SK-N-SH (cell line): ENCODE data around the gene BIRC5. TPM values are rescaled to one million over a fixed set of nuclear protein-coding genes. Genes with fewer than 3 reads are reported as not detected.
"Not testable (repeated sequence)": the region's sequence is repeated elsewhere in the genome, so short reads cannot be mapped to it uniquely, and the experiment has no call there.

Experiments
- CTCF ChIA-PET: fragments of 300-600, 350-600 bp; formaldehyde crosslinking; extraction: SDS; loops from one replicate; lab custom pipeline; 2021; lab: Yijun Ruan, JAX
- POLR2A ChIA-PET: fragments of 350-600 bp; sonication (Branson Sonifier 250); formaldehyde crosslinking; extraction: SDS; loops from one replicate; lab custom pipeline; 2020; ENCODE audit warnings: antibody characterized with exemption, inconsistent platforms; lab: Yijun Ruan, JAX
- DNase-seq: peaks from one replicate; pipeline ENCODE4 v3.0.0; 2012
- H2AFZ ChIP-seq: fragments of 200-600 bp; sonication (generic); 2 replicates; pipeline ENCODE4 v1.8.1; 2016; ENCODE audit warnings: antibody characterized with exemption, mild to moderate bottlenecking, low read depth
- H3F3A ChIP-seq: fragments of 200-600 bp; sonication (generic); replicated peaks from 2 replicates; pipeline ENCODE3; 2016; ENCODE audit warnings: antibody characterized with exemption, mild to moderate bottlenecking; ENCODE audit not compliant: insufficient read depth
- H3K27ac ChIP-seq, 2 experiments: fragments of 200-500 bp in 1 of 2; fragments of 200-600 bp in 1 of 2; sonication (Bioruptor generic) in 1 of 2; sonication (generic), shearing (Covaris generic) in 1 of 2; 2 replicates each; pipeline versions ENCODE4 v1.5.1 to v1.6.1; 2014 to 2016; ENCODE audit warnings: low read depth in 2 of 2, inconsistent platforms in 1 of 2, low read length in 1 of 2, mild to moderate bottlenecking in 1 of 2, mixed read lengths in 1 of 2
- H3K27me3 ChIP-seq: fragments of 200-600 bp; sonication (generic), shearing (Covaris generic); 2 replicates; pipeline ENCODE4 v1.6.1; 2016; ENCODE audit warnings: mixed run types; ENCODE audit not compliant: insufficient read depth
- H3K36me3 ChIP-seq, 2 experiments: fragments of 200-500 bp in 1 of 2; fragments of 200-600 bp in 1 of 2; sonication (Bioruptor generic) in 1 of 2; sonication (generic) in 1 of 2; replicated peaks in 1 of 2; 2 replicates each; pipeline versions ENCODE3 to v1.5.1; 2014 to 2016; ENCODE audit warnings: low read length in 1 of 2, mild to moderate bottlenecking in 1 of 2; ENCODE audit not compliant: insufficient read depth in 2 of 2, control insufficient read depth in 1 of 2
- H3K4me1 ChIP-seq, 2 experiments: fragments of 200-500 bp in 1 of 2; fragments of 200-600 bp in 1 of 2; sonication (Bioruptor generic) in 1 of 2; sonication (generic), shearing (Covaris generic) in 1 of 2; 2 replicates each; pipeline versions ENCODE4 v1.5.1 to v1.6.1; 2014 to 2016; ENCODE audit warnings: low read depth in 1 of 2, low read length in 1 of 2, mixed run types in 1 of 2; ENCODE audit not compliant: insufficient read depth in 2 of 2, control insufficient read depth in 1 of 2
- H3K4me2 ChIP-seq: fragments of 200-600 bp; sonication (generic), shearing (Covaris generic); 2 replicates; pipeline ENCODE4 v1.6.1; 2017; ENCODE audit warnings: mixed run types
- H3K4me3 ChIP-seq, 2 experiments: fragments of 200-500 bp in 1 of 2; fragments of 200-600 bp in 1 of 2; sonication (Bioruptor generic) in 1 of 2; sonication (generic), shearing (Covaris generic) in 1 of 2; 2 replicates each; pipeline versions ENCODE4 v1.5.1 to v1.8.1; 2014 to 2016; ENCODE audit warnings: low read depth in 2 of 2, inconsistent platforms in 1 of 2, low read length in 1 of 2, mild to moderate bottlenecking in 1 of 2, mixed read lengths in 1 of 2, moderate library complexity in 1 of 2
- H3K79me2 ChIP-seq: fragments of 200-600 bp; sonication (generic); 2 replicates; pipeline ENCODE4 v1.8.1; 2017; ENCODE audit warnings: mild to moderate bottlenecking; ENCODE audit not compliant: insufficient read depth
- H3K9ac ChIP-seq: fragments of 200-600 bp; sonication (generic); 2 replicates; pipeline ENCODE4 v1.6.1; 2017; ENCODE audit warnings: mixed run types
- H3K9me2 ChIP-seq: fragments of 200-600 bp; sonication (generic); 2 replicates; pipeline ENCODE4 v1.6.1; 2017; ENCODE audit warnings: mixed run types
- H3K9me3 ChIP-seq: fragments of 200-600 bp; sonication (generic); 2 replicates; pipeline ENCODE4 v1.6.1; 2017; ENCODE audit warnings: mixed run types, mild to moderate bottlenecking, moderate library complexity
- H4K20me1 ChIP-seq: fragments of 200-600 bp; sonication (generic); 2 replicates; pipeline ENCODE4 v1.6.1; 2017; ENCODE audit warnings: mild to moderate bottlenecking, mixed run types; ENCODE audit not compliant: insufficient read depth
- CHD2 ChIP-seq: fragments of 150-350 bp; IDR thresholded peaks from 2 replicates; pipeline ENCODE4 v1.6.1; 2018; ENCODE audit warnings: low read length; ENCODE audit not compliant: partially characterized antibody
- EP300 ChIP-seq, 2 experiments: IDR thresholded peaks; 2 replicates each; pipeline versions ENCODE4 v1.4.0 to v1.6.1; 2012; ENCODE audit warnings: borderline replicate concordance in 1 of 2, low read depth in 1 of 2, low read length in 1 of 2
- EZH2phosphoT487 ChIP-seq: fragments of 200-600 bp; sonication (generic); IDR thresholded peaks from 2 replicates; pipeline ENCODE4 v1.6.1; 2017; ENCODE audit warnings: low read depth, mixed run types, mild to moderate bottlenecking, antibody characterized with exemption, moderate library complexity, borderline replicate concordance
- FOXM1 ChIP-seq: IDR thresholded peaks from 2 replicates; pipeline ENCODE4 v1.4.0; 2012; ENCODE audit warnings: low read depth, mild to moderate bottlenecking
- GABPA ChIP-seq: IDR thresholded peaks from 2 replicates; pipeline ENCODE4 v1.4.0; 2012; ENCODE audit warnings: low read depth, mild to moderate bottlenecking
- GATA2 ChIP-seq: sonication (generic); formaldehyde crosslinking; IDR thresholded peaks from 2 replicates; pipeline ENCODE4 v1.5.0; 2020; ENCODE audit warnings: mild to moderate bottlenecking, missing genetic modification reagents
- RCOR1 ChIP-seq: fragments of 150-350 bp; IDR thresholded peaks from 2 replicates; pipeline ENCODE4 v1.6.1; 2017; ENCODE audit warnings: antibody characterized with exemption, low read length
- RFX5 ChIP-seq: IDR thresholded peaks from 2 replicates; pipeline ENCODE4 v1.6.1; 2012; ENCODE audit warnings: mild to moderate bottlenecking, improper control_type of control experiment, low read length
- RXRA ChIP-seq: IDR thresholded peaks from 2 replicates; pipeline ENCODE4 v1.4.0; 2012; ENCODE audit warnings: low read depth, mild to moderate bottlenecking, borderline replicate concordance
- TAF1 ChIP-seq: IDR thresholded peaks from 2 replicates; pipeline ENCODE4 v1.6.1; 2012; ENCODE audit warnings: low read depth, mild to moderate bottlenecking, low read length, moderate library complexity, borderline replicate concordance
- TCF12 ChIP-seq: IDR thresholded peaks from 2 replicates; pipeline ENCODE4 v1.4.0; 2012
- TEAD4 ChIP-seq: IDR thresholded peaks from 2 replicates; pipeline ENCODE4 v1.4.0; 2012; ENCODE audit warnings: mild to moderate bottlenecking, borderline replicate concordance; ENCODE audit not compliant: insufficient read depth
- ZBTB33 ChIP-seq: IDR thresholded peaks from 2 replicates; pipeline ENCODE4 v1.4.0; 2012; ENCODE audit warnings: low read depth, borderline replicate concordance
- WGBS: methylation state at CpG from one replicate; pipeline ENCODE4 v1.1.6; 2017; ENCODE audit warnings: low lambda C conversion rate; 5-methylcytosine and 5-hydroxymethylcytosine counted together
- polyA plus RNA-seq, 3 experiments: library from polyadenylated mRNA; depleted of rRNA; stranded (reverse); fragments of >200 nt; gene quantifications; 2 replicates each; pipeline ENCODE4 v1.2.3, GENCODE V29; 2012
- TF ChIP-seq, protein P1 (sequence below): IDR thresholded peaks from 2 replicates; pipeline ENCODE4 v1.4.0; 2012; ENCODE audit warnings: low read depth
- TF ChIP-seq, protein P2 (sequence below): fragments of 150-350 bp; IDR thresholded peaks from 2 replicates; pipeline ENCODE4 v1.6.1; 2017; ENCODE audit warnings: antibody characterized with exemption, low read length, low read depth, borderline replicate concordance

Gene BIRC5
- polyA plus RNA-seq, 1 of the 3 experiments (the other 2 are of a cell fraction) = 31.4 TPM

DNA sequence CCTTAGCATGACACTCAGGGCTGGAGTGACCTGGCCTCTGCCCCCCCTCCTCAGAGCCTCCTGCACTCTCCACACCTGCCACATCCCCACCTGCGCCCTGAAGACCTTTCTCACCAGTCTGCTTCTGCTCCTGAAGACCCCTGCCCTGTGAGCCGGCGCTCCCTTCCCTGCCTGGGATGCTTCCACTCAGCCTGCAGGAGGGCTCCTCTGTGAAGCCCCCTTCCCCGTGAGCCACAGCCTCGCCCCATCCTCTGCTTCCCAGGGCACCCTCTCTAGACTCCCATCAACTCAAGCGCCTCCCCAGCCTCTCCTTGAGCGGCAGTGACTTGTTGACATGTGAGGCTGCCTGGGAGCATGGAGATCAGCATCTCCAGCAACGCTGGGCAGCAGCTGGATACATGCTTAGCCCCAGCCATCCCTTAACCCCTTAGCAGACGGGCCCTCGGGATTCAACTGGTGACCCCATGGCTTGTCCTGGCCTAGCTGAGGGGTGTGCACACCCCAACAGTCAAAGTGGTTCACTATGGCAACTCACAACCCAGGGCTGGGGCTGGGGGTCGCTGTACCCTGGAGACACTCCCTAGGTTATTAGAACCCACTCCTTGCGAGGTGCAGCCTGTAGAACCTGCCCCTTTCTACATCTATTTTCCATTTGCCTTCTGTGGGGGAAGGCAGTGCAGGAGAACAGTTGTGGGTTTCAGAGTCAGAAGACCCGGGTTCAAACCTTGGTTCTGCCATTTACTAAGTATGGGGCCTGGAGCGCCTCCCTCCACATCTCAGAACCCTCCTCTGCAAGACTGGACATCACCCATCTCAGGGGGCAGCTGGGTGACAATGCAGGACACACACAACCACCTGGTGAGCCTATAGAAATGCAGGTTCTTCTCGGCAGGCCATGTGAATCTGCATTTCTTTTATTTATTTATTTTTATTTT is 38.9 kb downstream of the BIRC5 start:
- H3K79me2 ChIP-seq = no peaks in the 10 kb centered on the region
- no peak overlapping the region for H3K4me3 ChIP-seq
- peaks cover 7% of the 10 kb centered on the region for H3F3A ChIP-seq
- no peak overlapping the region for H2AFZ ChIP-seq
- TF ChIP-seq RCOR1 (no peak), GATA2 (no peak), GABPA (no peak), RFX5 (no peak), ZBTB33 (no peak), TCF12 (no peak), EZH2phosphoT487 (no peak), TEAD4 (no peak), TAF1 (no peak), FOXM1 (no peak), RXRA (no peak), EP300 (IDR thresholded peaks at IDR 0.05; ENCODE audit: borderline replicate concordance in 1 of 2, low read depth in 1 of 2, low read length in 1 of 2) (no peak), CHD2 (no peak)
- TF ChIP-seq, protein P1, sequence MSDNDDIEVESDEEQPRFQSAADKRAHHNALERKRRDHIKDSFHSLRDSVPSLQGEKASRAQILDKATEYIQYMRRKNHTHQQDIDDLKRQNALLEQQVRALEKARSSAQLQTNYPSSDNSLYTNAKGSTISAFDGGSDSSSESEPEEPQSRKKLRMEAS = no peak
- TF ChIP-seq, protein P2, sequence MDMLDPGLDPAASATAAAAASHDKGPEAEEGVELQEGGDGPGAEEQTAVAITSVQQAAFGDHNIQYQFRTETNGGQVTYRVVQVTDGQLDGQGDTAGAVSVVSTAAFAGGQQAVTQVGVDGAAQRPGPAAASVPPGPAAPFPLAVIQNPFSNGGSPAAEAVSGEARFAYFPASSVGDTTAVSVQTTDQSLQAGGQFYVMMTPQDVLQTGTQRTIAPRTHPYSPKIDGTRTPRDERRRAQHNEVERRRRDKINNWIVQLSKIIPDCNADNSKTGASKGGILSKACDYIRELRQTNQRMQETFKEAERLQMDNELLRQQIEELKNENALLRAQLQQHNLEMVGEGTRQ = no peak
- H3K4me1 ChIP-seq = peaks cover 0 to 82% of the 10 kb centered on the region in 2 experiments; a peak in 2 of 4 replicates
- no peaks in the 10 kb centered on the region for H4K20me1 ChIP-seq
- no peak for DNase-seq
- H3K27ac ChIP-seq = peak overlapping the region in 1 of 2 experiments; percentile 82; a peak in 1 of 4 replicates
- H3K27me3 ChIP-seq = no peaks in the 10 kb centered on the region
- ChIA-PET CTCF (interaction anchor here (1.0 to 8.9 kb wide), 13 partner anchors 12 to 288 kb away, joined by 3 to 196 read pairs (median 55); partner anchors contain the start of genes AFMID, SOCS3 and TK1), POLR2A (no interaction called here)
- no peaks in the 10 kb centered on the region for H3K9me3 ChIP-seq
- H3K9ac ChIP-seq = no peak overlapping the region
- H3K9me2 ChIP-seq = no peaks in the 10 kb centered on the region
- no peak overlapping the region for H3K4me2 ChIP-seq
- H3K36me3 ChIP-seq = no peaks in the 10 kb centered on the region
- 91% methylated on average over 14 of the region's 15 CpGs for WGBS

DNA sequence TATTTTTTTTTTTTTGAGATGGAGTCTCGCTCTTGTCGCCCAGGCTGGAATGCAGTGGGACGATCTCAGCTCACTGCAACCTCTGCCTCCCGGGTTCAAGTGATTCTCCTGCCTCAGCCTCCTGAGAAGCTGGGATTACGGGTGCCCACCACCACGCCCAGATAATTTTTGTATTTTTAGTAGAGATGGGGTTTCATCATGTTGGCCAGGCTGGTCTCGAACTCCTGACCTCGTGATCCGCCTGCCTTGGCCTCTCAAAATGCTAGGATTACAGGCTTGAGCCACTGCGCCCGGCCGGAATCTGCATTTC is 39.5 kb downstream of the BIRC5 start:
- Histone ChIP-seq H3K4me1 (peaks cover 5 to 85% of the 10 kb centered on the region in 2 experiments; a peak in 2 of 4 replicates), H3K27ac (peak overlapping the region in 1 of 2 experiments; percentile 94; a peak in 2 of 4 replicates), H3K4me2 (peak overlapping the region; percentile 99), H3K4me3 (peak overlapping the region; percentile 78 to 99), H2AFZ (peak overlapping the region; percentile 98)
- WGBS = 88% methylated on average over 12 of the region's 12 CpGs
- H3K9ac ChIP-seq, H3K27me3 ChIP-seq, DNase-seq, H3K36me3 ChIP-seq, H3K79me2 ChIP-seq, POLR2A ChIA-PET, H4K20me1 ChIP-seq, H3K9me2 ChIP-seq, H3K9me3 ChIP-seq, H3F3A ChIP-seq: not testable (repeated sequence)
- CTCF ChIA-PET = interaction anchor here (1.0 to 5.9 kb wide), 6 partner anchors 11 to 169 kb away, joined by 3 to 86 read pairs (median 40); partner anchors contain the start of gene SOCS3
